IPS DF 6.9 (cell line): ENCODE results near the gene KMT5C.

ENCODE experiments used
- DNase-seq: peaks from one replicate; pipeline ENCODE4 v3.0.0-alpha.2; 2013; ENCODE audit warnings: low read depth, low spot score
- H3K27ac ChIP-seq: one replicate; pipeline ENCODE4 v1.5.1; 2013; ENCODE audit warnings: low read length, control low read depth
- H3K27me3 ChIP-seq: 2 replicates; pipeline ENCODE4 v1.6.1; 2013; ENCODE audit warnings: mild to moderate bottlenecking, low read length; ENCODE audit not compliant: control insufficient read depth, insufficient read depth
- H3K36me3 ChIP-seq: 2 replicates; pipeline ENCODE4 v1.6.1; 2013; ENCODE audit warnings: low read length; ENCODE audit not compliant: control insufficient read depth, insufficient read depth
- H3K4me1 ChIP-seq: 2 replicates; pipeline ENCODE4 v1.6.1; 2013; ENCODE audit warnings: low read length; ENCODE audit not compliant: control insufficient read depth, insufficient read depth
- H3K4me3 ChIP-seq: 2 replicates; pipeline ENCODE4 v1.5.1; 2013; ENCODE audit warnings: mild to moderate bottlenecking, low read length
- H3K9me3 ChIP-seq: 2 replicates; pipeline ENCODE4 v1.6.1; 2013; ENCODE audit warnings: low read length, inconsistent platforms; ENCODE audit not compliant: control insufficient read depth, insufficient read depth
- WGBS: extraction: QIAGEN DNeasy Blood & Tissue Kit; methylation state at CpG from one replicate; pipeline ENCODE4 v1.1.7; 2013; ENCODE audit warnings: mixed read lengths, missing lambda C conversion rate; ENCODE audit not compliant: insufficient read length, insufficient coverage; 5-methylcytosine and 5-hydroxymethylcytosine counted together

KMT5C gene

GRCh38 chr19:55339105-55339888 is at the start of gene KMT5C:
Gene KMT5C (plus strand): TSS chr19:55339876. CDS start chr19:55341937, 2,061 bp downstream.
- no peaks in the 10 kb centered on the region for H3K27me3 ChIP-seq
- WGBS: no CpG with 5 or more reads among the region's 63 CpGs
- H3K27ac ChIP-seq: no peak within 1 kb of the TSS
- no peaks in the 10 kb centered on the region for H3K9me3 ChIP-seq
- H3K36me3 ChIP-seq: peaks cover 8% of the 10 kb centered on the region
- peak within 1 kb of the TSS; percentile 64; the same call in 1 of the 2 replicates for H3K4me3 ChIP-seq
- H3K4me1 ChIP-seq: peaks cover 2% of the 10 kb centered on the region
- DNase-seq: peak; percentile 100

GRCh38 chr19:55297267-55297666 is 42.4 kb upstream of the KMT5C start:
- Histone ChIP-seq H3K4me1 (no peaks in the 10 kb centered on the region), H3K9me3 (no peaks in the 10 kb centered on the region), H3K27me3 (no peaks in the 10 kb centered on the region), H3K4me3 (no peak overlapping the region), H3K27ac (no peak overlapping the region), H3K36me3 (peaks cover 7% of the 10 kb centered on the region; the same call in 1 of the 2 replicates)
- WGBS: no CpG with 5 or more reads among the region's 10 CpGs
- no peak for DNase-seq

- no peak for DNase-seq
- Histone ChIP-seq H3K36me3 (peaks cover 12% of the 10 kb centered on the region), H3K4me3 (no peak overlapping the region), H3K4me1 (no peaks in the 10 kb centered on the region), H3K27ac (no peak overlapping the region), H3K9me3 (no peaks in the 10 kb centered on the region), H3K27me3 (no peaks in the 10 kb centered on the region)
- no CpG with 5 or more reads among the region's 10 CpGs for WGBS
Observed at GRCh38 chr19:55299991-55300390, 39.7 kb upstream of the KMT5C start.

- peaks cover 11% of the 10 kb centered on the region for H3K36me3 ChIP-seq
- no peaks in the 10 kb centered on the region for H3K4me1 ChIP-seq
- no peak overlapping the region for H3K4me3 ChIP-seq
- no CpG with 5 or more reads among the region's 15 CpGs for WGBS
- H3K27ac ChIP-seq: no peak overlapping the region
- H3K27me3 ChIP-seq: no peaks in the 10 kb centered on the region
- no peak for DNase-seq
- H3K9me3 ChIP-seq: no peaks in the 10 kb centered on the region
Observed at GRCh38 chr19:55300886-55301458, 38.7 kb upstream of the KMT5C start.

GRCh38 chr19:55301459-55302317 is 38.0 kb upstream of the KMT5C start:
- Histone ChIP-seq H3K4me3 (no peak overlapping the region), H3K9me3 (no peaks in the 10 kb centered on the region), H3K27me3 (no peaks in the 10 kb centered on the region), H3K36me3 (peaks cover 17% of the 10 kb centered on the region), H3K4me1 (no peaks in the 10 kb centered on the region), H3K27ac (no peak overlapping the region)
- no CpG with 5 or more reads among the region's 42 CpGs for WGBS
- no peak for DNase-seq

- Histone ChIP-seq H3K4me3 (no peak overlapping the region), H3K4me1 (no peaks in the 10 kb centered on the region), H3K27me3 (no peaks in the 10 kb centered on the region), H3K27ac (no peak overlapping the region), H3K9me3 (no peaks in the 10 kb centered on the region), H3K36me3 (peaks cover 21% of the 10 kb centered on the region)
- no CpG with 5 or more reads among the region's 12 CpGs for WGBS
- no peak for DNase-seq
Observed at GRCh38 chr19:55302318-55302703, 37.4 kb upstream of the KMT5C start.

- no peaks in the 10 kb centered on the region for H3K4me1 ChIP-seq
- no peaks in the 10 kb centered on the region for H3K27me3 ChIP-seq
- no peak for DNase-seq
- no CpG with 5 or more reads among the region's 11 CpGs for WGBS
- H3K27ac ChIP-seq: no peak overlapping the region
- H3K4me3 ChIP-seq: no peak overlapping the region
- H3K9me3 ChIP-seq: no peaks in the 10 kb centered on the region
- H3K36me3 ChIP-seq: peaks cover 21% of the 10 kb centered on the region
Observed at GRCh38 chr19:55303477-55303876, 36.2 kb upstream of the KMT5C start.

- no peak overlapping the region for H3K4me3 ChIP-seq
- H3K9me3 ChIP-seq: no peaks in the 10 kb centered on the region
- H3K4me1 ChIP-seq: no peaks in the 10 kb centered on the region
- peaks cover 24% of the 10 kb centered on the region for H3K36me3 ChIP-seq
- whole genome bisulfite sequencing: no CpG with 5 or more reads among the region's 39 CpGs
- no peak overlapping the region for H3K27ac ChIP-seq
- no peaks in the 10 kb centered on the region for H3K27me3 ChIP-seq
- no peak for DNase-seq
Observed at GRCh38 chr19:55304279-55304978, 35.2 kb upstream of the KMT5C start.

- no peaks in the 10 kb centered on the region for H3K4me1 ChIP-seq
- peaks cover 24% of the 10 kb centered on the region for H3K36me3 ChIP-seq
- no CpG with 5 or more reads among the region's 14 CpGs for WGBS
- no peaks in the 10 kb centered on the region for H3K9me3 ChIP-seq
- DNase-seq: no peak
- no peaks in the 10 kb centered on the region for H3K27me3 ChIP-seq
- no peak overlapping the region for H3K27ac ChIP-seq
- no peak overlapping the region for H3K4me3 ChIP-seq
Observed at GRCh38 chr19:55304980-55305379, 34.7 kb upstream of the KMT5C start.

GRCh38 chr19:55305491-55305890 is 34.2 kb upstream of the KMT5C start:
- no CpG with 5 or more reads among the region's 9 CpGs for WGBS
- Histone ChIP-seq H3K9me3 (no peaks in the 10 kb centered on the region), H3K4me3 (no peak overlapping the region), H3K36me3 (peaks cover 24% of the 10 kb centered on the region), H3K27me3 (no peaks in the 10 kb centered on the region), H3K27ac (no peak overlapping the region), H3K4me1 (no peaks in the 10 kb centered on the region)
- no peak for DNase-seq
